Measurements from ENCODE around the gene C6orf132. TPM values are rescaled to one million over a fixed set of nuclear protein-coding genes. Genes with fewer than 3 reads are reported as not detected.

The C6orf132 gene
- total RNA-seq, 1 donor from 2014 or later: 22.9 TPM

DNA sequence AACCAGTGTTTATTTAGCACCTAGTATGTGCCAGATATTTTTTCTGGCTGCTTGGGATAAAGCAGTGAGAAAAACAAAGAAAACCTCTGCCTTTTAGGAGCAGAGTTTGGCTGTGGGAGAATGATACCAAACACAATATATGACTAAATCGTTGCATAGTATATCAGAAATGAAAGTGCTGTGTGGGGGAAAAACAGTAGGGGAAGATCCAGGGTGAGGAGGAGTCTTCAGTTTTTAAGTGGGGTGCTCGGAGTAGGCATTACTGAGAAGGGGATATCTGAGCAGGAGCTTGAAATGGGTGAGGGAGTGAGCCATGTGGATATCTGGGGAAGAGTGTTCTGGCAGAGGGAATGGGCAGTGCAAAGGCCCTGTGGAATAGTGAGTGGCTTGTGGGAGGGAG is 69.1 kb downstream of the C6orf132 start:
- H3K4me3 Mint-ChIP-seq: no peak overlapping the region
- H3K27me3 Mint-ChIP-seq: no peaks in the 10 kb centered on the region
- TF ChIP-seq, protein P1, sequence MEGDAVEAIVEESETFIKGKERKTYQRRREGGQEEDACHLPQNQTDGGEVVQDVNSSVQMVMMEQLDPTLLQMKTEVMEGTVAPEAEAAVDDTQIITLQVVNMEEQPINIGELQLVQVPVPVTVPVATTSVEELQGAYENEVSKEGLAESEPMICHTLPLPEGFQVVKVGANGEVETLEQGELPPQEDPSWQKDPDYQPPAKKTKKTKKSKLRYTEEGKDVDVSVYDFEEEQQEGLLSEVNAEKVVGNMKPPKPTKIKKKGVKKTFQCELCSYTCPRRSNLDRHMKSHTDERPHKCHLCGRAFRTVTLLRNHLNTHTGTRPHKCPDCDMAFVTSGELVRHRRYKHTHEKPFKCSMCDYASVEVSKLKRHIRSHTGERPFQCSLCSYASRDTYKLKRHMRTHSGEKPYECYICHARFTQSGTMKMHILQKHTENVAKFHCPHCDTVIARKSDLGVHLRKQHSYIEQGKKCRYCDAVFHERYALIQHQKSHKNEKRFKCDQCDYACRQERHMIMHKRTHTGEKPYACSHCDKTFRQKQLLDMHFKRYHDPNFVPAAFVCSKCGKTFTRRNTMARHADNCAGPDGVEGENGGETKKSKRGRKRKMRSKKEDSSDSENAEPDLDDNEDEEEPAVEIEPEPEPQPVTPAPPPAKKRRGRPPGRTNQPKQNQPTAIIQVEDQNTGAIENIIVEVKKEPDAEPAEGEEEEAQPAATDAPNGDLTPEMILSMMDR (conservative IDR thresholded peaks at IDR 0.05): no peak
- no peak overlapping the region for H3K27ac Mint-ChIP-seq
- peaks cover 22% of the 10 kb centered on the region for H3K36me3 Mint-ChIP-seq
- peaks cover 5% of the 10 kb centered on the region for H3K4me1 Mint-ChIP-seq (ENCODE audit: unreplicated experiment)
- no peaks in the 10 kb centered on the region for H3K9me3 Mint-ChIP-seq
- DNase-seq (ENCODE audit: extremely low spot score, unreplicated experiment): no peak

DNA sequence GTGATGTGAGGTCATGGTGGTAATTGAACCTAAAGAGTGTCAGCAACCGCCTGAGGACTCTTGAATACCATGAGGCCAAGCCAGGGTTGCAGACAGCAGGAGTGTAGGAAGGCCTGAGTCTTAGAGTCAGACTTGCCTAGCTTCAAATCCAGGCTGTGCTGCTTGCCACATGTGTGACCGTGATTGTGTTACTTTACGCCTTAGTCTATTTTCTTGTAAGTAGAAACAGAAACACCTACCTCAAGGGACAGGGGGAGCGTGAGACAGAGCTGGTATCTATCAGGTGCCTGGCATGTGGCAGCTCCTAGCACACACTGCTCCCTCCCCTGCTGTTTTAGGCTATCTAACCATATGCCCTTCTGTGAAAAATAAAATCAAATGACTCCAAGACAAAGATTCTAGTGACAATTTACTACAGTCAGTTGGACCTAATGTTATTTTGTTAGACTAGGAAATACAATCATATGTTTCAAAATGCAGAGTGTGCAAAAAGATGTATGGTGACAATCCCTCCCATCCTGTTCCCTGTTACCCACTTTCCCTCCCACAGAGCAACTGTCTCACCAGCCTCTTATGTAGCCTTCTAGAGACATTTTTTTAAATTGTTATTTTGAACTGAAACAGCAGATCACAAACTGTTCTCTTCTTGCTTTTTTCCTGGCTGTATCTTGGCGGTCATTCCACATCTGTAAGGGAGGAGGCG is 70.4 kb downstream of the C6orf132 start:
- no peak for DNase-seq (ENCODE audit: extremely low spot score, unreplicated experiment)
- TF ChIP-seq, protein P1 (conservative IDR thresholded peaks at IDR 0.05): no peak
- no peak overlapping the region for H3K27ac Mint-ChIP-seq
- no peaks in the 10 kb centered on the region for H3K27me3 Mint-ChIP-seq
- H3K4me1 Mint-ChIP-seq (ENCODE audit: unreplicated experiment): peaks cover 5% of the 10 kb centered on the region
- peaks cover 19% of the 10 kb centered on the region for H3K36me3 Mint-ChIP-seq
- H3K4me3 Mint-ChIP-seq: no peak overlapping the region
- H3K9me3 Mint-ChIP-seq: no peaks in the 10 kb centered on the region

DNA sequence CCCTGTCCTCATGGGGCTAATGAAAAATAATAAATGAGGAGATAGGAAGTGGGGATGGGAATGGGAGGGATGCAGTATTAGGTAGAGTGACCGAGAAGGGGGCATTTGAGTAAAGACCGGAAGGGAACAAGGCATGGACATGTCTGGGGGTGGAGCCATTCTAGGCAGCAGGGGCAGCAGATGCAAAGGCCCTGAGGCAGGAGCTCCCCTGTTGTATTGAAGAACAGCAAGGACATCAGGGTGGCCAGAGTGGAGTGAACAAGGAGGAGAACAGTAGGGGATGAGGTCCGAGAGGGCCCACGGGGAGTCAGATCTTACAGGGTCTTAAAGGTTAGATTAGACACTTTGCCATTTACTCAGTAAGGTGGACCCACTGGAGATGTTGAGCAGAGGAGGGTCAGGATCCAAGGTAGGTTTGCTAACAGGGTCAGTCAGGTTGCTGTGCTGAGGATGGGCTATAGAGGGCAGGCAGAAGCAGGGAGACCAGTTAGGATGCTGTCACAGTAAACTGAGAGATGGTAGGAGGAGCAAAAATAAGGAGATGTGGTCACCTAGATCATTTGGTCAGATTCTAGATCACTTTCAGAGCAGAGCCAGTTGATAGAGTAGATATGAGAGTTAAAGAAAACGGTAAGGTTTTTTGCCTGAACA is 73.4 kb downstream of the C6orf132 start:
- no peak overlapping the region for H3K27ac Mint-ChIP-seq
- H3K4me1 Mint-ChIP-seq (ENCODE audit: unreplicated experiment): no peaks in the 10 kb centered on the region
- TF ChIP-seq, protein P1 (conservative IDR thresholded peaks at IDR 0.05): no peak
- H3K36me3 Mint-ChIP-seq: peaks cover 23% of the 10 kb centered on the region
- DNase-seq (ENCODE audit: extremely low spot score, unreplicated experiment): no peak
- no peaks in the 10 kb centered on the region for H3K9me3 Mint-ChIP-seq
- H3K4me3 Mint-ChIP-seq: no peak overlapping the region
- H3K27me3 Mint-ChIP-seq: no peaks in the 10 kb centered on the region

DNA sequence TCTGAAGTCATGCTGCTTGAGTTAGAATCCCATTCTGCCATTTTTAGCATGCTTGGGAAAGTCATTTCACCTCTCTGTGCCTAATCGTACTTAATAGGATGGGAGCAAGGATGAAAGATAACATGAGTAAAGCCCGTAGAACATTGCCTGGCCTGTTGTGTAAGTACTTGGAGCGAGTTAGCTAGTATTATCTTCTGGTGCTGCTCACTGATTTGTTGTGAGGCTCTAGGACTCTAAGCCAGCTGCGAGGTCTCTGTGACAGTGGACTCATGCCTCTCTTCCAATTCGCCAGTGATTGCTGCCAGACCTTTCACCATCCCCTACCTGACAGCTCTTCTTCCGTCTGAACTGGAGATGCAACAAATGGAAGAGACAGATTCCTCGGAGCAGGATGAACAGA is 74.2 kb downstream of the C6orf132 start:
- TF ChIP-seq, protein P1 (conservative IDR thresholded peaks at IDR 0.05): no peak
- H3K4me3 Mint-ChIP-seq: no peak overlapping the region
- no peaks in the 10 kb centered on the region for H3K4me1 Mint-ChIP-seq (ENCODE audit: unreplicated experiment)
- no peak overlapping the region for H3K27ac Mint-ChIP-seq
- H3K9me3 Mint-ChIP-seq: no peaks in the 10 kb centered on the region
- H3K36me3 Mint-ChIP-seq: peaks cover 22% of the 10 kb centered on the region
- no peak for DNase-seq (ENCODE audit: extremely low spot score, unreplicated experiment)
- no peaks in the 10 kb centered on the region for H3K27me3 Mint-ChIP-seq

DNA sequence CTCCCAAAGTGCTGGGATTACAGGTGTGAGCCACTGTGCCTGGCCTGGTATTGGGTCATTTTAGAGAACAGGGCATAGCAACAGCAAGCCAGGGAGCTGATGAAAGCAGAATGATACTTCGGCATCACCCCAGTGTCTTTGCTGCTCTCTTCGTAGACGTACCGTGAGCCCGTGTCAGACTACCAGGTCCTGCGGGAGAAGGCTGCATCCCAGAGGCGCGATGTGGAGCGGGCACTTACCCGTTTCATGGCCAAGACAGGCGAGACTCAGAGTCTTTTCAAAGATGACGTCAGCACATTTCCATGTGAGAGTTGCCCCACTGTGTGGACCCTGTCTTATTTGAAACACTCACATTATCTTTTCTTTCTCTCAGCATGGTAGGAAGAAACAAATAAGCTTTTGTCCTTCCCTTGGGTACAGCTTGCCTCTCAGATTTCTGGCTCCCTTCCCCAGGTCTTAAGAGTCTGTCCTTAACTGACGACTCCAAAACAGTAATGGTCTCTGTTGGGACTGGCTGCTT is 76.2 kb downstream of the C6orf132 start:
- Mint-ChIP-seq H3K4me3 (no peak overlapping the region), H3K27ac (no peak overlapping the region), H3K27me3 (no peaks in the 10 kb centered on the region), H3K36me3 (peaks cover 15% of the 10 kb centered on the region), H3K9me3 (no peaks in the 10 kb centered on the region), H3K4me1 (ENCODE audit: unreplicated experiment) (no peaks in the 10 kb centered on the region)
- no peak for DNase-seq (ENCODE audit: extremely low spot score, unreplicated experiment)
- TF ChIP-seq, protein P1 (conservative IDR thresholded peaks at IDR 0.05): no peak

All from type B pancreatic cell (in vitro differentiated cells).